ENCODE results near the gene FN3KRP.

Gene FN3KRP

DNA sequence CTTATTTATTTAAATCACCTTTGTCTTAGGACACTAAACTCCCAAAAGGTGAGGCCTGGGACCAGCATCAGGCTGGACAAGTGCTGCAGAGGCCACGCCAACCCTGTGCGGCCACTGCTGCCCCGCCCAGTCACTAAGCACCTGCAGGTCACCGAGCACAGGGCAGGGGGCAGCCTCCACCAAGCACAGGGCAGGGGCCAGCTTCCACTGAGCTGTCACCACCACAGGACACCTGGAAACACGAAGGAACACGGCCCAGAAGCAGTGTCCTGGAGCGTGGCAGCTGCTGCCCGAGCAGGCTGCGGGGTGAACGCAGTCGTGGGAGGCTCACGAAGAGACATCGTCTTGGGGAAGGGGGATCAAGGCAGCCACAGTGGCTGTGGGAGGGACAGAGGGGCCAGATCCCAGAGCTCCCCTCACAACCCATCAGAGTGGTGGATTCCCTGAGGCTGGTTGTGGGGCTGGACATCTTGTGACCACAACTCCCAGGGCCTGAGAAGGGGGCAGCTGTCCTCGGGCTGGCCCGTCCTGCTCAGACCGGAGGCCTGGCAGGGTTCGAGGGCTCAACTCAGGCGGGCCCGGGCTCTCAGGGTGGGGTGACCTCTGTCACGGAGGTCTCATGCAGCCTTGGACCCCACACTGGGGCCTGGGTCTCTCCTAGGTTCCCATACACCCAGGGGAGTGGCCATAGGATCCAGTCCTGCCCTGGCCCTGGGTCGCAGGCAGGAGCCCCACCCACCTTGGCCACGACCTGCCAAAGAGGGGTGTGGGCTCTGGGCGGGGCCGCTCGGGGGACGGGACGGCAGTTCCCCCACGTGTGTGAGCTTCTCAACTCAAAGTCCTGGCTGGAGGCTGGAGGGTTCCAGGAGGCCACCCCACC, 36.7 kb upstream of the FN3KRP start:
- Histone ChIP-seq H3K36me3 (ENCODE audit: control insufficient read depth, insufficient read depth, low read length) (no peaks in the 10 kb centered on the region), H3K27me3 (replicated peaks; ENCODE audit: control insufficient read depth, insufficient read depth, low read length) (no peaks in the 10 kb centered on the region), H3K4me3 (replicated peaks; ENCODE audit: low read depth, low read length) (no peak overlapping the region)
- no peak for DNase-seq (ENCODE audit: extremely low read depth, insufficient read length)
- TF ChIP-seq, protein P1, sequence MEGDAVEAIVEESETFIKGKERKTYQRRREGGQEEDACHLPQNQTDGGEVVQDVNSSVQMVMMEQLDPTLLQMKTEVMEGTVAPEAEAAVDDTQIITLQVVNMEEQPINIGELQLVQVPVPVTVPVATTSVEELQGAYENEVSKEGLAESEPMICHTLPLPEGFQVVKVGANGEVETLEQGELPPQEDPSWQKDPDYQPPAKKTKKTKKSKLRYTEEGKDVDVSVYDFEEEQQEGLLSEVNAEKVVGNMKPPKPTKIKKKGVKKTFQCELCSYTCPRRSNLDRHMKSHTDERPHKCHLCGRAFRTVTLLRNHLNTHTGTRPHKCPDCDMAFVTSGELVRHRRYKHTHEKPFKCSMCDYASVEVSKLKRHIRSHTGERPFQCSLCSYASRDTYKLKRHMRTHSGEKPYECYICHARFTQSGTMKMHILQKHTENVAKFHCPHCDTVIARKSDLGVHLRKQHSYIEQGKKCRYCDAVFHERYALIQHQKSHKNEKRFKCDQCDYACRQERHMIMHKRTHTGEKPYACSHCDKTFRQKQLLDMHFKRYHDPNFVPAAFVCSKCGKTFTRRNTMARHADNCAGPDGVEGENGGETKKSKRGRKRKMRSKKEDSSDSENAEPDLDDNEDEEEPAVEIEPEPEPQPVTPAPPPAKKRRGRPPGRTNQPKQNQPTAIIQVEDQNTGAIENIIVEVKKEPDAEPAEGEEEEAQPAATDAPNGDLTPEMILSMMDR (IDR thresholded peaks at IDR 0.05; ENCODE audit: insufficient read depth, low read length, poor library complexity, severe bottlenecking): no peak

DNA sequence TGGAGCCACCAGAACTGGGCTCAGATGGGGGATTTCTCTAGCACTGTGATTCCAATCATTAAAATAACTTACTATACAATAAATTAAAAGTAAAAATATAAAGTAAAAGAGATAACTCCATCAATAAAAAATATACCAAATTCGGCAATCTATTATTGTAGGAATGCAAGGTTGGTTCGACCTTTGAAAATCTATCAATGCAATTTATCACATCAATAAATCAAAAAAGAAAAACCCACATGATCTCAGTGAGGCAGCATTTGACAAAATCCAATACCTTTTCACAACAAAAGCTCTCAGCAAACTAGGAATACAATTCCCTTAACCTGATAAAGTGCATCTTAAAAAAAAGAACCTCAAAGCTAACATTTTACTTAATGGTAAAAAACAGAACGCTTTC, 35.0 kb upstream of the FN3KRP start:
- TF ChIP-seq, protein P1 (IDR thresholded peaks at IDR 0.05; ENCODE audit: insufficient read depth, low read length, poor library complexity, severe bottlenecking): no peak
- no peaks in the 10 kb centered on the region for H3K36me3 ChIP-seq (ENCODE audit: control insufficient read depth, insufficient read depth, low read length)
- no peak for DNase-seq (ENCODE audit: extremely low read depth, insufficient read length)
- H3K4me3 ChIP-seq (replicated peaks; ENCODE audit: low read depth, low read length): no peak overlapping the region
- H3K27me3 ChIP-seq (replicated peaks; ENCODE audit: control insufficient read depth, insufficient read depth, low read length): no peaks in the 10 kb centered on the region

- Histone ChIP-seq H3K36me3 (ENCODE audit: control insufficient read depth, insufficient read depth, low read length) (no peaks in the 10 kb centered on the region), H3K4me3 (replicated peaks; ENCODE audit: low read depth, low read length) (no peak overlapping the region), H3K27me3 (replicated peaks; ENCODE audit: control insufficient read depth, insufficient read depth, low read length) (no peaks in the 10 kb centered on the region)
- TF ChIP-seq, protein P1 (IDR thresholded peaks at IDR 0.05; ENCODE audit: insufficient read depth, low read length, poor library complexity, severe bottlenecking): no peak
- DNase-seq (ENCODE audit: extremely low read depth, insufficient read length): no peak
Measured at GRCh38 chr17:82683534-82683933, 33.0 kb upstream of the FN3KRP start.

DNA sequence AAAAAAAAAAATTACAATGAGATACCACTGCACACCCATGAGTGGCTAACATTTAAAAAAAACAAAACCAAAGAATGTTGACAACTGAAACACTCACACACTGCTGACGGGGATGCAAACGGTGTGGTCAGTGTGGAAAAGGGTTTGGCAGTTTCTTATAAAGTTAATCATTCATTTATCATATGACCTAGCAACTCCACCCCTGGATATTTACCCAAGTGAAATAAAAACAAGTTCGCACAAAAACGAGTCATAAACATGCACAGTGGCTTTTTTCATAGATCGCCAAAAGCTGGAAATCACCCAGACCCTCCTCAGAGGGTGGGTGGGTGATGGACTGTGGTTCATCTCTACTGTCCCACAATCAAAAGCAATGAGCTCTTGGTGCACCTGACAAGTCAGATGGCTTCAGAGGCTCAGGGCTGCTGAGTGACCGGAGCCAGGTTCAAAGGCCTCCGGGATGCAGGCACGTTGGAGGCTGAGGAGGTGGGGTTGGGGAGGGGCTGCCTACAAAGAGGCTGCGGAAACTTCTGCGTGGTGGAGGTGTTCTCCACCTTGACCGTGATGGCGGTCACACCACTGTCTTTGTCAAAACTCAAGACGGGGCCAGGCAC, 32.2 kb upstream of the FN3KRP start:
- DNase-seq (ENCODE audit: extremely low read depth, insufficient read length): no peak
- Histone ChIP-seq H3K27me3 (replicated peaks; ENCODE audit: control insufficient read depth, insufficient read depth, low read length) (no peaks in the 10 kb centered on the region), H3K36me3 (ENCODE audit: control insufficient read depth, insufficient read depth, low read length) (no peaks in the 10 kb centered on the region), H3K4me3 (replicated peaks; ENCODE audit: low read depth, low read length) (no peak overlapping the region)
- TF ChIP-seq, protein P1 (IDR thresholded peaks at IDR 0.05; ENCODE audit: insufficient read depth, low read length, poor library complexity, severe bottlenecking): no peak

GRCh38 chr17:82685291-82685690, 31.2 kb upstream of the FN3KRP start:
- Histone ChIP-seq H3K4me3 (replicated peaks; ENCODE audit: low read depth, low read length) (no peak overlapping the region), H3K27me3 (replicated peaks; ENCODE audit: control insufficient read depth, insufficient read depth, low read length) (no peaks in the 10 kb centered on the region), H3K36me3 (ENCODE audit: control insufficient read depth, insufficient read depth, low read length) (no peaks in the 10 kb centered on the region)
- DNase-seq (ENCODE audit: extremely low read depth, insufficient read length): no peak
- TF ChIP-seq, protein P1 (IDR thresholded peaks at IDR 0.05; ENCODE audit: insufficient read depth, low read length, poor library complexity, severe bottlenecking): no peak
